HG02610 (cell line): ENCODE data around the gene CLDN34.

ENCODE experiments used
- ATAC-seq: cut with Tn5 transposase; IDR thresholded peaks from one replicate; pipeline ENCODE4 v1.9.1; 2021; ENCODE audit warnings: mild to moderate bottlenecking, moderate library complexity; ENCODE audit not compliant: unreplicated experiment

The CLDN34 gene

GRCh38 chrX:9966775-9967408, at the start of gene CLDN34:
TSS of gene CLDN34 (plus strand) at chrX:9967358. CDS start at chrX:9967358, 0 bp downstream.
- ATAC-seq = no peak

GRCh38 chrX:9917861-9918260, 49.3 kb upstream of the CLDN34 start:
- no peak for ATAC-seq

GRCh38 chrX:9919632-9920172, 47.5 kb upstream of the CLDN34 start:
- ATAC-seq = no peak

GRCh38 chrX:9921407-9921806, 45.8 kb upstream of the CLDN34 start:
- no peak for ATAC-seq

GRCh38 chrX:9923357-9923756, 43.8 kb upstream of the CLDN34 start:
- ATAC-seq = no peak

GRCh38 chrX:9926002-9926401, 41.2 kb upstream of the CLDN34 start:
- no peak for ATAC-seq

- no peak for ATAC-seq
Measured at GRCh38 chrX:9927698-9928482, 39.3 kb upstream of the CLDN34 start.

- no peak for ATAC-seq
Measured at GRCh38 chrX:9935436-9935835, 31.7 kb upstream of the CLDN34 start.

- ATAC-seq = no peak
Measured at GRCh38 chrX:9937761-9938160, 29.4 kb upstream of the CLDN34 start.

GRCh38 chrX:9938516-9938915, 28.6 kb upstream of the CLDN34 start:
- ATAC-seq = no peak

- ATAC-seq = no peak
Measured at GRCh38 chrX:9940421-9940820, 26.7 kb upstream of the CLDN34 start.

- ATAC-seq = peak; percentile 94
Measured at GRCh38 chrX:9942086-9942485, 25.1 kb upstream of the CLDN34 start.

- no peak for ATAC-seq
Measured at GRCh38 chrX:9943420-9943819, 23.7 kb upstream of the CLDN34 start.

GRCh38 chrX:9947131-9947794, 19.9 kb upstream of the CLDN34 start:
- ATAC-seq = no peak

GRCh38 chrX:9948406-9948805, 18.8 kb upstream of the CLDN34 start:
- ATAC-seq = no peak

GRCh38 chrX:9952300-9952699, 14.9 kb upstream of the CLDN34 start:
- ATAC-seq = no peak

GRCh38 chrX:9953396-9953795, 13.8 kb upstream of the CLDN34 start:
- ATAC-seq = no peak

GRCh38 chrX:9955506-9955905, 11.7 kb upstream of the CLDN34 start:
- no peak for ATAC-seq

- ATAC-seq = no peak
Measured at GRCh38 chrX:9957743-9958142, 9.4 kb upstream of the CLDN34 start.

- no peak for ATAC-seq
Measured at GRCh38 chrX:9958183-9958582, 9.0 kb upstream of the CLDN34 start.

- ATAC-seq = no peak
Measured at GRCh38 chrX:9961750-9962149, 5.4 kb upstream of the CLDN34 start.

- no peak for ATAC-seq
Measured at GRCh38 chrX:9977635-9978034, 10.5 kb downstream of the CLDN34 start.
